ENCODE data around the gene GNB1L.

The GNB1L gene

DNA sequence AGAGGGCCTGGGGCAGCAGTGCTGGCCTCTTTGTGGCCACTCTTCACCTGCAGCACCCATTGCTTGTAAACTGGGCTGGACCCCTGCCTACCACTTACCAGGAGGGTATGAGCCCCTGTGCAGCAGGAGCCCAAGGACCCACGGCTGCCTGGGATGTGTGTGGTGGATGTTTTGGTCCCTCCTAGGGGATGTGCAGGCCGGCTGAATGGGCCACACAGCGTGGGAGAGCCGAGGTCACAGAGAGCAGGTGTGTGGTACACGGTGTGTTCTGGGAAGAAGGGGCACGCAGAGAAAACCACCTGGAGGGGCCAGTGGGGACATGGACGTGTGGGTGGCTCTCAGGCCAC, 19.3 kb upstream of the GNB1L start:
- no peak for DNase-seq (ENCODE audit: low spot score)
- TF ChIP-seq, protein P1, sequence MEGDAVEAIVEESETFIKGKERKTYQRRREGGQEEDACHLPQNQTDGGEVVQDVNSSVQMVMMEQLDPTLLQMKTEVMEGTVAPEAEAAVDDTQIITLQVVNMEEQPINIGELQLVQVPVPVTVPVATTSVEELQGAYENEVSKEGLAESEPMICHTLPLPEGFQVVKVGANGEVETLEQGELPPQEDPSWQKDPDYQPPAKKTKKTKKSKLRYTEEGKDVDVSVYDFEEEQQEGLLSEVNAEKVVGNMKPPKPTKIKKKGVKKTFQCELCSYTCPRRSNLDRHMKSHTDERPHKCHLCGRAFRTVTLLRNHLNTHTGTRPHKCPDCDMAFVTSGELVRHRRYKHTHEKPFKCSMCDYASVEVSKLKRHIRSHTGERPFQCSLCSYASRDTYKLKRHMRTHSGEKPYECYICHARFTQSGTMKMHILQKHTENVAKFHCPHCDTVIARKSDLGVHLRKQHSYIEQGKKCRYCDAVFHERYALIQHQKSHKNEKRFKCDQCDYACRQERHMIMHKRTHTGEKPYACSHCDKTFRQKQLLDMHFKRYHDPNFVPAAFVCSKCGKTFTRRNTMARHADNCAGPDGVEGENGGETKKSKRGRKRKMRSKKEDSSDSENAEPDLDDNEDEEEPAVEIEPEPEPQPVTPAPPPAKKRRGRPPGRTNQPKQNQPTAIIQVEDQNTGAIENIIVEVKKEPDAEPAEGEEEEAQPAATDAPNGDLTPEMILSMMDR (IDR thresholded peaks at IDR 0.05; ENCODE audit: extremely low read depth, missing control alignments), result no peak

DNA sequence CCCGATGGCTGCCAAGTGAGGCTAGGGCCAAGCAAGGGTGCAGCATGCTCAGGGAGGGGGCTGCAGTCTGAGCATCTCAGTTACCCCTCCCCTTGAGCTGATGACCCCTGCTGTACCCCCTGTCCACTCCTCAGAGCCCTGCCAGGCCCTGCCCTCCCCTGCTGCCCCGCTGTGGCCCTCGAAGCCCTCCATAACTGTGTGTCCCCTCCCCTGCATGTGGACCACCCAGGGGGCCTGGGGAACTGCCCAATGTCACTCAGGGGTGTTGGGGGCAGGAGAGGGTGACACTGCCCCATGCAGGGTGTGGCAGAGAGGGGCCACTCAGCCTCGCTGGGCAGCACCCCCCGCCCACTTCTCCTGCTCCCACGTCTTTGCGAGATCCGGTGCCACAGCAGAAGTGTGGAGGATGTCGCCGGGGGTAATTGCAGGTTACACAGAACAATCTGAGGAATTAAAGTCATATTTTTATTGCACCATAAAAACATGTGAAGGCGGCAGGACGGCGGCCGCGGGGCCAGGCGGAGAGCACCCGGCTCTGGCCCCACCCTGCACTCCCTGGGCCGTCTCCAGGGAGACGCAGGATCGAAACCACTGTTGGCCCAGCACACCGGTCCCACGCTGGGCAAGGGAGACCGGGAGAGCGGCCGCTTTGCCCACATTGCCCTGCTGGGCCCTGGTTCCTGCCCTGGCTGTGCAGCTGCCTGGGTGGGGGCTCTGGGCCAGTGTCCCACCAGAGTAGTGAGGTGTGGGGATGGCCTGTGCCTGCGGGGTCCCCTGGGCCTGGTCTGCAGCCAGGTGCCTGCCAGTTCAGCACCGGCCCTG, 18.7 kb upstream of the GNB1L start:
- TF ChIP-seq, protein P1 (IDR thresholded peaks at IDR 0.05; ENCODE audit: extremely low read depth, missing control alignments), result no peak
- DNase-seq (ENCODE audit: low spot score), result no peak

DNA sequence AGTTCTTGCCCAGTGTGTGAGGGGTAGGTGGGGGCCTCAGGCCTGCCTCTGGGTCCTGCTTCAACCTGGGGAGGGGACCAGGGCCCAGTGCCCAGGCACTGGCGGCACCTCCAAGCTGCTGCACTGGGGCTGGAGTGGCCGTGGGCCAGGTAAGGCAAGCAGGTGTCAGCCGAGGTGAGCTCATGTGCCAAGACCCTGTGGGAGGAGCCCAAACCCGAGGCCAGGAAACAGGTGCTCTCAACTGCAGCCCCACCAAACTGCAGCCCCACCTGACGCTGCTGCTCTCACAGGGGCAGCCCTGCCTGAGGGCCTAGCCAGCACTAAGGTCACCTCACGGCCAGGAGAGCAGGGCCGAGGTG, 18.1 kb upstream of the GNB1L start:
- TF ChIP-seq, protein P1 (IDR thresholded peaks at IDR 0.05; ENCODE audit: extremely low read depth, missing control alignments), result no peak
- no peak for DNase-seq (ENCODE audit: low spot score)

DNA sequence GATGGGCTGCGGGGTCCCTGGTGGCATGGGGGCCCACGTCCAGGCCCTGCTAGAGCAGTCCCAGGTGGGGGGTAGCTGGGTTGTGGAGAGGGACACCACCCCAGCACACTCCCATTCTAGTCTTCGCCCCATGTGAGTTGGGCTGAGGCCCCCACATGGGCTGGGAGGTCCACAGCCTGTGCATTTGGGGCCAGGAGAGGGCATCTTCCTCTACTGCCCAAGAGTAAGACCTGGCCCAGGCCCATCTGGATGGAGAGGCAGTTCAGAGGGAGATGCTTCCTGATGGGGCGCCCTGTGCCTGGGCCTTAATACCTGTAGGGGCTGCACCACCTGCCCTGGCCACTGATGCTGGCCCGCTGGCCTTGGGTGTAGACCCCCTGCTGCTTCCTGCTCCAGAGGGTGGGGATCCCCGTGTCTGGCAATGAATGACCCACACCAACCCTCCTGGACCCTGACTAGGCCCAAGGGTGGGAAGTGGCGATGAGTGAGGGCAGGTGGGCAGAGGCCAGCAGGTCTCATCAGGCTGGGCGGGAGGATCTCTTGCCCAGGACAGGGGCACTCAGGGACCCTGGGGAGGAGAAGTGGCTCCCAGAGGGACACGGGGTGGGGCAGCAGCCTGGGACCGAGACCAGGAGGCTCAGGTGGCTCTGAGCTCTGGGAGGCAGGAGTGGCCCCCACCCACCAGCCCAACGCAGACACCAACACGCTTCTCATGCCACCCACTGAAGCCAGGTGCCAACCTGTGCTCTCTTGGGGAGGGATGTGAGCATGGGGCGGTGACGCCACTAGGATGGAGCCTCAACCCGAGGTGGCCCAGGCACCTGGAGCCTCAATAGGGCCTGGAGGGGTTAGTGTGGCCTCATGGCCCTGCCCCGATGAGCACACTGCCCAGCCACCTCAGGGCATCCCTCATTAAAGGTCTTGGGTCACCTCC, 17.4 kb upstream of the GNB1L start:
- no peak for DNase-seq (ENCODE audit: low spot score)
- TF ChIP-seq, protein P1 (IDR thresholded peaks at IDR 0.05; ENCODE audit: extremely low read depth, missing control alignments), result no peak

DNA sequence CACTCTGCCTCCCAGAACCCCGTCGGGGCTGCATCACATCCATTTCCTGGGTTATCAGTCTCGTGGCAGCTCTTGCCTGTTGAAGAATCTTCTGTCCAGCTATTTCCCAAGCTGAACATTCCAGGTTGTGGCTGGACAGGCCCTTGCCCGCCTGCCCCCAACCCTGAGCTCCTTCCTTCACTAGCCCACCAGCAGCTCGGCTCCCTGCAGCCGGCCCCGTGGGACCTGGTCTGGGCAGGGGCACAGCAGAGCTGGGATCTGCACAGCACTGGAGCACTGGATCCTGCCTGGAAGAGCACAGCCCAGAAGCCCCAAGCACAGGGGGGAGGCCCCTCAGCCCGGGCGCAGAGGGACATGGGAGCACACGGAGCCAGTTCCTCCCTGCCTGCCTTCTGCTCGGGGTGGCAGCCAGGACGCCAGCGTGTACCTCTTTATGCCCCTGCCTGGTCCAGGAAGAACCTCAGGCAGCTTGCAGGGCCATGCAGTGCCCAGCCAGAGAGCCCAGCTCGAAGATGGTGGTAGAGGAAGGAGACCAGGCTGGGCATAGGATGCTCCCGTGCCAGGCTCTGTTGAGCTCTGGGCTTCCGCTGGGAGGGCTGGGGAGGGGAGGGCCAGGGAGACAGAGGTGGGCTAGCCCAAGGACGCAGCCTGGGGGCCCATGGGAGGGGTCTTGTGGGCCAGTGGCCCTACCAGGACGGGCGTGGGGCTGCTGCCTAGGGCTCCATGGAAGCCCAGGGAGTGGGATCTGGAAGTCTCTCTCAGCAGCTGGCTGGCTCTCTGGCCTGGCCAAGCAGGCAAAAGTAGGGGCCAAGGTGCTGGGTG, 16.6 kb upstream of the GNB1L start:
- TF ChIP-seq, protein P1 (IDR thresholded peaks at IDR 0.05; ENCODE audit: extremely low read depth, missing control alignments), result no peak
- DNase-seq (ENCODE audit: low spot score), result no peak

DNA sequence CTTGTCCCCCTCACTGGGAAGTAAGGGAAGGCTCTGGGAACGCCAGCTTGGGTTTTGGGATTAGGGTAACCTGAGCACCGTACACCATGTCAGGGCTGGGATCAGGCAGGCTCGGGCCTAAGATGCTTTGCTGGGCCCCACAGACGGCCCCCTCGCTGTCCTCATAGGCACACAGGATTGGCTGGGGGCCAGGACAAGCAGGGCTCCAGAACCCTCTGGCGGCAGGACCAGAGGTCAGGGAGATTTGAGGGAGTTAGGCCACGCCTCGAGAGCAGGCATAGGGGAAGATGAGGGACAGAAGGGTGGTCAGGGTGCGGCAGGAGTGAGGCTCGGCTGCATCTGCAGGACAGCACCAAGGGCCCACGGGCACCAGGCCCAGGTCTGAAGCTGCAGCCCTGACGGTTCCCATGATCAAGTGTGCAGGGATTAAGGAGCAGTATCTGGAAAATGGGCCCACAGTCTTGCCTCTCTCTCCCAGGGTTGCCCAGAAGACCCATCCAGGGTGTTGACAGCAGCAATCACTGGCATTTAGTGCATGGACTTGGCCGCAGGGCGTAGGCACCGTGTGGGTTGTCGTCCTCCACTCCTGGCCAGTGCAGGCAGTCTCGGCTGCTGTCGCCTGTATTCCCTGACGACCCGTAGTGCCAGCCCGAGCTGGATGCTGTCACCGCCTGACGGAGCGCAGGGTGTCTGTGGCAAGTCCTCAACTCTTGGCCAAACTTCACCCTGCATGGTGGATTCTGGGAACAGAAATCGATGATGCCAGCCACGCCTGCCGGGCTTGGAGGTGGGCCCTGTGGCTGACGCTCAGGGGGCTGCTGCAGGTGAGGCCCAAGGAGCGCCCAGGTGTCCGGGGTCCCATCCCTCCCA, 15.7 kb upstream of the GNB1L start:
- no peak for DNase-seq (ENCODE audit: low spot score)
- TF ChIP-seq, protein P1 (IDR thresholded peaks at IDR 0.05; ENCODE audit: extremely low read depth, missing control alignments), result no peak

Data from GM20000 (cell line).